Daoy (cell line): ENCODE data around the gene PPP2R3B. TPM values are rescaled to one million over a fixed set of nuclear protein-coding genes. Genes with fewer than 3 reads are reported as not detected.
"Not testable (repeated sequence)": the region's sequence is repeated elsewhere in the genome, so short reads cannot be mapped to it uniquely, and the experiment has no call there.

Experiments used
- DNase-seq: peaks from one replicate; pipeline ENCODE4 v3.0.0-alpha.2; 2015; ENCODE audit warnings: low read depth
- total RNA-seq: library from RNA; depleted of rRNA; stranded (reverse); fragments of >200 nt; shearing (Covaris generic); gene quantifications from 2 replicates; pipeline ENCODE4 v1.2.3, GENCODE V29; 2014

Gene PPP2R3B
- total RNA-seq, 1 experiment from 2014 or later = 11.0 TPM

- no peak for DNase-seq
Observed at GRCh38 chrX:320126-320783, 66.5 kb downstream of the PPP2R3B start.

GRCh38 chrX:319579-320125, 67.1 kb downstream of the PPP2R3B start:
- no peak for DNase-seq

- peak; percentile 98 for DNase-seq
Observed at GRCh38 chrX:318739-319578, 67.7 kb downstream of the PPP2R3B start, which contains the start of gene GTPBP6. Gene GTPBP6, minus strand, starts transcription at chrX:318796. Its CDS starts 9 bp downstream, at chrX:318787.

- peak; percentile 88 for DNase-seq
Observed at GRCh38 chrX:318068-318738, 68.5 kb downstream of the PPP2R3B start.

- no peak for DNase-seq
Observed at GRCh38 chrX:317424-318067, 69.2 kb downstream of the PPP2R3B start.

GRCh38 chrX:316351-317325, 70.1 kb downstream of the PPP2R3B start:
- DNase-seq = no peak

- no peak for DNase-seq
Observed at GRCh38 chrX:314781-315595, 71.7 kb downstream of the PPP2R3B start.

- no peak for DNase-seq
Observed at GRCh38 chrX:314049-314448, 72.7 kb downstream of the PPP2R3B start.

GRCh38 chrX:313546-313945, 73.2 kb downstream of the PPP2R3B start:
- DNase-seq = no peak

- DNase-seq = no peak
Observed at GRCh38 chrX:312621-313331, 73.9 kb downstream of the PPP2R3B start.

- DNase-seq = no peak
Observed at GRCh38 chrX:311156-312129, 75.3 kb downstream of the PPP2R3B start.

- DNase-seq = no peak
Observed at GRCh38 chrX:310621-311155, 76.0 kb downstream of the PPP2R3B start.

- DNase-seq = no peak
Observed at GRCh38 chrX:308821-309520, 77.7 kb downstream of the PPP2R3B start.

- no peak for DNase-seq
Observed at GRCh38 chrX:307261-308111, 79.2 kb downstream of the PPP2R3B start.

GRCh38 chrX:306614-307251, 80.0 kb downstream of the PPP2R3B start:
- not testable (repeated sequence) for DNase-seq
